Stimulated activated CD8-positive, alpha-beta memory T cell treated with anti-CD3 and anti-CD28 coated beads, Interleukin-15, amount 100 ng/mL, for 24 hours (primary cell): ENCODE data around the gene PLA2G2A.

Source experiments
- DNase-seq: peaks from one replicate; pipeline ENCODE4 v3.0.0-alpha.2; 2020; ENCODE audit warnings: low read depth

The PLA2G2A gene

GRCh38 chr1:19926296-19927129 is 52.9 kb downstream of the PLA2G2A start:
- DNase-seq: no peak
